Right atrium auricular region (tissue), 2 donors: ENCODE measurements around the gene SUN5. TPM values are rescaled to one million over a fixed set of nuclear protein-coding genes. Genes with fewer than 3 reads are reported as not detected.

Source experiments
- DNase-seq: peaks from one replicate; pipeline ENCODE4 v3.0.0-alpha.2; 2019; ENCODE audit warnings: low spot score
- H3K27ac ChIP-seq, 2 donors: fragments of 200-600 bp; sonication (generic); 1 replicate in 1 of 2; 2 replicates in 1 of 2; pipeline ENCODE4 v1.5.1; 2016 to 2019
- H3K27me3 ChIP-seq, 2 donors: fragments of 200-600 bp; sonication (generic); one replicate each; pipeline versions ENCODE4 v1.5.1 to v1.6.0; 2017 to 2019
- H3K36me3 ChIP-seq: fragments of 200-600 bp; sonication (generic); one replicate; pipeline ENCODE4 v1.5.1; 2016
- H3K4me1 ChIP-seq, 2 donors: fragments of 200-600 bp; sonication (generic); one replicate each; pipeline versions ENCODE4 v1.5.1 to v1.6.0; 2017 to 2019
- H3K4me3 ChIP-seq, 2 donors: fragments of 200-600 bp; sonication (generic); 1 replicate in 1 of 2; 2 replicates in 1 of 2; pipeline ENCODE4 v1.5.1; 2017 to 2019; ENCODE audit warnings: mild to moderate bottlenecking in 1 of 2, moderate library complexity in 1 of 2
- H3K9me3 ChIP-seq, 2 donors: fragments of 200-600 bp; sonication (generic); one replicate each; pipeline ENCODE4 v1.5.1; 2019
- total RNA-seq, 2 donors: library from RNA; depleted of rRNA; stranded (reverse); fragments of >200 nt; gene quantifications; one replicate each; pipeline ENCODE4 v1.1.0, GENCODE V29; 2016
- TF ChIP-seq, protein P1 (sequence below), 2 donors: fragments of 200-600 bp; sonication (generic); IDR thresholded peaks; one replicate each; pipeline ENCODE4 v1.5.1; 2019; ENCODE audit warnings: antibody characterized with exemption in 2 of 2

The SUN5 gene
- total RNA-seq, 2 donors from 2014 or later: not detected

DNA sequence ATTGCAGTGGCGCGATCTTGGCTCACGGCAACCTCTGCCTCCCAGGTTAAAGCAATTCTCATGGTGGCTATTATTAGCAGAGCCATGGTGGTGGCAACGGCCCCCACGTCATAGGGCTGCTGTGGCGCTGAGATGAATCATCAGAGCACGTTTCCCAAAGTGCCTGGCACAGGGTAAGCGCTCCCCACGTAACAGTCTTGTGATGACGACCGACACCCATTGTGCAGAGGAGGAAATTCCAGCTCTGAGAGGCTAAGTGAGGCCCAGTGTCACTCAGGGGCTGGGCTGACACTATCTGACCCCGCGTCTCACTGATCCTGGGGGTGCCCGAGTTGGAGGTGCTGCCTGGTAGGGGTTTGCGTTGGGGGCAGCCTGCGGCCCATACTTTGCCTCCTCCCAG is 16.2 kb downstream of the SUN5 start:
- TF ChIP-seq, protein P1, sequence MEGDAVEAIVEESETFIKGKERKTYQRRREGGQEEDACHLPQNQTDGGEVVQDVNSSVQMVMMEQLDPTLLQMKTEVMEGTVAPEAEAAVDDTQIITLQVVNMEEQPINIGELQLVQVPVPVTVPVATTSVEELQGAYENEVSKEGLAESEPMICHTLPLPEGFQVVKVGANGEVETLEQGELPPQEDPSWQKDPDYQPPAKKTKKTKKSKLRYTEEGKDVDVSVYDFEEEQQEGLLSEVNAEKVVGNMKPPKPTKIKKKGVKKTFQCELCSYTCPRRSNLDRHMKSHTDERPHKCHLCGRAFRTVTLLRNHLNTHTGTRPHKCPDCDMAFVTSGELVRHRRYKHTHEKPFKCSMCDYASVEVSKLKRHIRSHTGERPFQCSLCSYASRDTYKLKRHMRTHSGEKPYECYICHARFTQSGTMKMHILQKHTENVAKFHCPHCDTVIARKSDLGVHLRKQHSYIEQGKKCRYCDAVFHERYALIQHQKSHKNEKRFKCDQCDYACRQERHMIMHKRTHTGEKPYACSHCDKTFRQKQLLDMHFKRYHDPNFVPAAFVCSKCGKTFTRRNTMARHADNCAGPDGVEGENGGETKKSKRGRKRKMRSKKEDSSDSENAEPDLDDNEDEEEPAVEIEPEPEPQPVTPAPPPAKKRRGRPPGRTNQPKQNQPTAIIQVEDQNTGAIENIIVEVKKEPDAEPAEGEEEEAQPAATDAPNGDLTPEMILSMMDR (IDR thresholded peaks at IDR 0.05): no peak
- no peak for DNase-seq
- Histone ChIP-seq H3K36me3 (no peaks in the 10 kb centered on the region), H3K4me1 (no peaks in the 10 kb centered on the region), H3K4me3 (no peak overlapping the region), H3K27me3 (no peaks in the 10 kb centered on the region), H3K9me3 (no peaks in the 10 kb centered on the region), H3K27ac (no peak overlapping the region)

DNA sequence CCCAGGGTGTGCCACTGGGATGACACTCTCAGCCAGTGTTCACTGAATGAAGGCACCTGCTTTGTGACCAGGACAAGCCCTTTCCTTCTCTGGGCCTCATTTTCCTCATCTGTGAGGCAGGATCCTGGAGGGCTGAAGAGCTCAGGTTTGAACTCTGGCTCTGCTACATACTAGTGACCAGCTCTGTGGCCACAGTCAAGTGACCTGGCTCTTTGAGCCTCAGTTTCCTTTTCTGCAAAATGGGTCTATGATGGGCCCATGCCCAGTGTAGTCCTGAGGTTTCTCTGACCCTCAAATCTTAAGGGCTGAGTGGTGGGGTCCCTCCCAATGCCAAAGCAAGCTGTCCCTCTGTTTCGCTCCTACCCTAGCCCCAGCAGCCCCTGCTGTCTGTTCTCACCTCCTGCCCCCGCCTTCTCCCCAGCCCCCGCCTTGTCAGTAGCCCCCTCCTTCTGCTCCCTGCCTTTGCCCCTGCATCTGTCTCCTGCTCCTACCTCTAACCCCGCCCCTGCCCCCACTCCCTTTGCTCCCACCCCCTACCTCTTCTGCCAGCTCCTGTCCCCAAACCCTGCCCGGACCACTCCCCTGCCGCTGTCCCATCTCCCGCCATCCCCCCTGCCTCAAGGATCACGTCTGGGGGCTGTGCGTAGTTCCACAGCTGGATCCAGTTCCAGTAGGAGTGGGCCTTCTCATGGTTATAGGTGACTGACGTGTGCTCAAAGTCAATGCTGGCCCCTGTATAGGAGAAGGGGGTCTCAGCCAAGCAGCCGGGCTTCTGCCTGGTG is 17.0 kb downstream of the SUN5 start:
- Histone ChIP-seq H3K4me1 (peaks cover 0 to 6% of the 10 kb centered on the region in 2 donors), H3K27ac (no peak overlapping the region), H3K27me3 (no peaks in the 10 kb centered on the region), H3K36me3 (no peaks in the 10 kb centered on the region), H3K9me3 (no peaks in the 10 kb centered on the region), H3K4me3 (no peak overlapping the region)
- DNase-seq: no peak
- TF ChIP-seq, protein P1 (IDR thresholded peaks at IDR 0.05): no peak

- no peak overlapping the region for H3K4me3 ChIP-seq
- H3K9me3 ChIP-seq: no peaks in the 10 kb centered on the region
- H3K27ac ChIP-seq: no peak overlapping the region
- peaks cover 0 to 6% of the 10 kb centered on the region in 2 donors for H3K4me1 ChIP-seq
- no peaks in the 10 kb centered on the region for H3K36me3 ChIP-seq
- H3K27me3 ChIP-seq: no peaks in the 10 kb centered on the region
- no peak for DNase-seq
- TF ChIP-seq, protein P1 (IDR thresholded peaks at IDR 0.05): no peak
Measured at GRCh38 chr20:32986331-32986966, 17.8 kb downstream of the SUN5 start.

DNA sequence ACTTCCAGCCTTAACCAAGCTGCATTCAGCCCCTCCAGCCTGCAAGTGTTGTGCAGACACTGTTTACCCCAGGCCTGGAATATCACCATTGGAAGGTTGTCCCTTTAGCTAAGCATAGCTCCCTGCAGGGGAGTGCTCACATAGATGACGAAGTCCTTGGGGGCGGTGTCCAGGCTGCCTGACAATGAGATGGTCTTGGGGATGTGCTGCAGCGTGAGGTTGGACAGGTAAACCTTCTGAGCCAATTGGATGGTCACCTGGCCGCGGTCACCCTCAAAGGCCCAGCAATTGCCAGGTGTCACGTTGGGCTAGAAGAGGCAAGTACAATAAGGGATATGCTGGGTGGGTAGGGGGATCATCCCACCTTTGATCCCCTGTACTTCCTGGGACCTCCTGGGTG is 18.6 kb downstream of the SUN5 start:
- Histone ChIP-seq H3K27ac (no peak overlapping the region), H3K9me3 (no peaks in the 10 kb centered on the region), H3K36me3 (no peaks in the 10 kb centered on the region), H3K4me1 (peaks cover 0 to 6% of the 10 kb centered on the region in 2 donors), H3K4me3 (no peak overlapping the region), H3K27me3 (no peaks in the 10 kb centered on the region)
- TF ChIP-seq, protein P1 (IDR thresholded peaks at IDR 0.05): no peak
- DNase-seq: no peak

DNA sequence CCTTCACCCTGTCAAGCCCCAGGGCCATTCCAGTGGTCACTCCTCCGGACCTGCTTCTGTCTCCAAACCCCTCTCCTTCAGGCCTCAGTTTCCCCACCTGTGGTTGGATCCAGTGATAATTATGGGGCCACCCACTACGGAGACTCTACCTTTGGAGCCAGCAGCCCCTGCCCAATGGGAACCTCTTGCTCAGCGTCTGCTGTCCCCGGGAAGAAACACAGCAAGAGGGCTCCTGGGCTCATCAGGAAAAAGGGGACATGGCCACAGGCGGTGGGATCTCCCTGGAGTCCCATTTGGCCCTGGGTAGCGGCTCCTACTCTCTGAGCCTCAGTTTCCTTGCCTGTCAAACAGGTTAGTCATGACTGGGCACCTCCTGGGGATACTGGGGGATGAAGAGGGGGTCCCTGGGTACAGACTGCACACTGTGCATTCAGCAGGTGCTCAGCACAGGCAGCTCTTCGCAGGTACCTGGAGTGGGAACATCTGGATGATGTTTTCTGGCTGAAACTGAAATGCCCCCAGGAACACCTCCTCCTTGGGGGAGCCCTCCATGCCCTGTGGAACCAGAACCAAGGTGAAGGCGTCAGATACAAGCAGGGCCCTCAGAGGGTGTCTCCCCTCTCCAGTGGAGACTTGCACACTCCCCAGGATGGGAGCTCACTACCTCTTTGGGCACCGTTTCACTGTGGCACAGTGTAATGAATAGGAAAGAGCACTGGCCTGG is 19.4 kb downstream of the SUN5 start:
- H3K27me3 ChIP-seq: no peaks in the 10 kb centered on the region
- TF ChIP-seq, protein P1 (IDR thresholded peaks at IDR 0.05): no peak
- no peaks in the 10 kb centered on the region for H3K9me3 ChIP-seq
- H3K4me3 ChIP-seq: no peak overlapping the region
- DNase-seq: no peak
- no peaks in the 10 kb centered on the region for H3K36me3 ChIP-seq
- no peak overlapping the region for H3K27ac ChIP-seq
- H3K4me1 ChIP-seq: peaks cover 0 to 11% of the 10 kb centered on the region in 2 donors
